Activated T-helper 17 cell treated with anti-CD3 and anti-CD28 coated beads, Interleukin-2, amount 50 U/mL, for 72 hours (primary cell): ENCODE measurements around the gene SPTBN1. TPM values are rescaled to one million over a fixed set of nuclear protein-coding genes. Genes with fewer than 3 reads are reported as not detected.

Experiments
- ATAC-seq: fragments of 150-1000 bp; cut with Tn5 transposase; replicated peaks from 2 replicates; pipeline ENCODE4 v1.10.0; 2021; ENCODE audit warnings: mild to moderate bottlenecking, moderate library complexity
- H3K27ac Mint-ChIP-seq: one replicate; pipeline ENCODE4 v1.8.0; 2022; ENCODE audit warnings: mixed read lengths
- H3K27me3 Mint-ChIP-seq: one replicate; pipeline ENCODE4 v1.8.0; 2022; ENCODE audit warnings: mixed read lengths
- H3K36me3 Mint-ChIP-seq: one replicate; pipeline ENCODE4 v1.8.0; 2022; ENCODE audit warnings: low read depth, mild to moderate bottlenecking, mixed read lengths
- H3K4me1 Mint-ChIP-seq: one replicate; pipeline ENCODE4 v1.8.0; 2022; ENCODE audit warnings: mixed read lengths
- H3K4me3 Mint-ChIP-seq: one replicate; pipeline ENCODE4 v1.8.0; 2022; ENCODE audit warnings: mild to moderate bottlenecking, mixed read lengths
- H3K9me3 Mint-ChIP-seq: one replicate; pipeline ENCODE4 v1.8.0; 2022; ENCODE audit warnings: mixed read lengths
- total RNA-seq, 2 donors: library from RNA; stranded (reverse); gene quantifications; one replicate each; pipeline ENCODE4 v1.2.3, GENCODE V29; 2022

Gene SPTBN1
- total RNA-seq, 2 donors from 2014 or later, result 85.3 to 101 TPM

DNA sequence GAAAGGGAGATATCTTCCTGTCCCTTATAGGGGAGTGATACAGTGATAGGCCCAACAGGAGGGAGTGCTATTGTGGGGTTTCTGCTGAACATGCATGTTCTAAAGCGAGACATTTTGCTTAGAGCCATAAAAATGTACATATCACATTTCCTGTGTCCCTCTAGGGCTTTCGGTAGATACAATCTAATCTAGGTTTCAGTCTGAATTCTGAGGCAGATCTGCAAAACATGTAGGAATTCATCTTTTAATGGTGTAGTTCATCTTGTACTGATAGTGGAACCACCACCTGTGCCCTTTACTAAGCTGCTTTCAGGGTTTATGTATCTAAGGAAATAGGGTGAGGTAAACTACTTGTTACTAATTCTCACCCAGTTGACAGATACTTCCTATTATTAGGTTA is 73.8 kb downstream of the SPTBN1 start:
- H3K4me3 Mint-ChIP-seq, result no peak overlapping the region
- no peaks in the 10 kb centered on the region for H3K36me3 Mint-ChIP-seq
- peak; percentile 44 for ATAC-seq
- H3K9me3 Mint-ChIP-seq, result no peaks in the 10 kb centered on the region
- no peaks in the 10 kb centered on the region for H3K27me3 Mint-ChIP-seq
- no peak overlapping the region for H3K27ac Mint-ChIP-seq
- H3K4me1 Mint-ChIP-seq, result peaks cover 3% of the 10 kb centered on the region

DNA sequence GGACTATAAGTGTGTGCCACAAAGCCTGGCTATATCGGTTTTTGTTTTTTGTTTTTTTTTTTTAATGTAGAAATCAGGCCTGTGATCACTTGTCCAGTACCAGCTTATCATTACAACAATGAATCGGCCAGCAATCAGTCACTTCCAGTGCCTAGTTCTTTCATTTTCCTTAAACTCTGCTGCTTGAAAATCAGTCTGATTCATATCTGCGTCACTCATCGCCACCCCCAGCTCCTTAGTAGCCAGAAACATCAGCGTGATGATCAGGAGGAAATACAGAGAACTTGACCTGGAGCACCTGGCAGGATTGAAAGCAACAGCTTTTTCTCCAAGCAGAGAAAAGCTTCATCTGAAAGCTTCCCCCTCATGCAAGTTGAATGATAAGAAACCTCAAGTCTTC is 75.4 kb downstream of the SPTBN1 start:
- ATAC-seq, result no peak
- H3K27ac Mint-ChIP-seq, result no peak overlapping the region
- no peaks in the 10 kb centered on the region for H3K27me3 Mint-ChIP-seq
- H3K9me3 Mint-ChIP-seq, result no peaks in the 10 kb centered on the region
- no peak overlapping the region for H3K4me3 Mint-ChIP-seq
- H3K4me1 Mint-ChIP-seq, result peaks cover 3% of the 10 kb centered on the region
- no peaks in the 10 kb centered on the region for H3K36me3 Mint-ChIP-seq

DNA sequence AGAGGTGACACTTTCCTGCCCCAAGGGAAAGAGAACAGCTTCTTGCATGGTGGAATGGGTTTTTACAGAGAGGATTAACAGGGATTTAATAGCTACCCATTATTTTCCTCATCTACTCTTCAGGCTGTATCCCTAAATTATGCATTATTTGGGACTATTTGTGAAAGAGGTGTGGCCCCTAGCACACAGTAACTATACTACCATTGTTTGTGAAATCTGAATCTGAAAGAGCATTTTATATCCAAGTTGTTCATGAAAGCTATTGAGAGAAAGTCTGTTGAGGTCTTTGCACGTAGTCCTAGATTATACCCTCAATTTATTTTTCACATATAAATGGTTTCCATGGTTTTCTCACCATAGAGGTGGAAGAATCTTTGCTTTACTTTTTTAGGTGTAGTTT is 78.1 kb downstream of the SPTBN1 start:
- Mint-ChIP-seq H3K4me3 (no peak overlapping the region), H3K27me3 (no peaks in the 10 kb centered on the region), H3K27ac (no peak overlapping the region), H3K9me3 (no peaks in the 10 kb centered on the region), H3K4me1 (peaks cover 3% of the 10 kb centered on the region), H3K36me3 (no peaks in the 10 kb centered on the region)
- ATAC-seq, result no peak

DNA sequence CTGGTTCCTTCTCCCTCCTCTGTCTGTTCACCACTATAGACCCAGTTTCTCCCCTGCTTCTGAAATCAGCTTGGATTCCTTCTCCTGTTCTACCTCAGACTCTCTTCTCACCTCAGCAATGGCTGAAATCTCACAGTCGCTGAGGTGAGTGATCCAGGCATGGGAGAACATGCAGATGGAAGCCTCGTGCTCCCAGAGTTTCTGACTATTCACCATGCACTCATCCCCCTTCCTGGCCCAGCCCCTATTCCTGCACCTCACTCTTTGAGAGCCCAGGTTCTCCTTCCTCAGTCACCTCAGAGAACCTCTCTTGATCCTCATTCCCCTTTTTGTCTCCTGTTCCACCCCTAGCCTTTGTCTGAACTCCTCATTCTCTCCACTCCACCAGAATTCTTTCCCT is 78.5 kb downstream of the SPTBN1 start:
- no peak for ATAC-seq
- Mint-ChIP-seq H3K4me1 (peaks cover 3% of the 10 kb centered on the region), H3K9me3 (no peaks in the 10 kb centered on the region), H3K36me3 (no peaks in the 10 kb centered on the region), H3K27me3 (no peaks in the 10 kb centered on the region), H3K4me3 (no peak overlapping the region), H3K27ac (no peak overlapping the region)

GRCh38 chr2:54535599-54536195 is 79.6 kb downstream of the SPTBN1 start:
- H3K9me3 Mint-ChIP-seq, result no peaks in the 10 kb centered on the region
- peaks cover 3% of the 10 kb centered on the region for H3K4me1 Mint-ChIP-seq
- H3K27me3 Mint-ChIP-seq, result no peaks in the 10 kb centered on the region
- H3K36me3 Mint-ChIP-seq, result no peaks in the 10 kb centered on the region
- H3K27ac Mint-ChIP-seq, result no peak overlapping the region
- H3K4me3 Mint-ChIP-seq, result no peak overlapping the region
- ATAC-seq, result no peak

GRCh38 chr2:54536720-54537119 is 80.6 kb downstream of the SPTBN1 start:
- no peak overlapping the region for H3K27ac Mint-ChIP-seq
- H3K9me3 Mint-ChIP-seq, result no peaks in the 10 kb centered on the region
- peaks cover 3% of the 10 kb centered on the region for H3K27me3 Mint-ChIP-seq
- no peak for ATAC-seq
- H3K4me3 Mint-ChIP-seq, result no peak overlapping the region
- peaks cover 3% of the 10 kb centered on the region for H3K4me1 Mint-ChIP-seq
- H3K36me3 Mint-ChIP-seq, result no peaks in the 10 kb centered on the region

- no peak overlapping the region for H3K27ac Mint-ChIP-seq
- H3K4me3 Mint-ChIP-seq, result no peak overlapping the region
- no peaks in the 10 kb centered on the region for H3K9me3 Mint-ChIP-seq
- H3K27me3 Mint-ChIP-seq, result peaks cover 3% of the 10 kb centered on the region
- peaks cover 3% of the 10 kb centered on the region for H3K4me1 Mint-ChIP-seq
- no peak for ATAC-seq
- H3K36me3 Mint-ChIP-seq, result no peaks in the 10 kb centered on the region
These were observed 82.4 kb downstream of the SPTBN1 start for GRCh38 chr2:54538537-54538936.

DNA sequence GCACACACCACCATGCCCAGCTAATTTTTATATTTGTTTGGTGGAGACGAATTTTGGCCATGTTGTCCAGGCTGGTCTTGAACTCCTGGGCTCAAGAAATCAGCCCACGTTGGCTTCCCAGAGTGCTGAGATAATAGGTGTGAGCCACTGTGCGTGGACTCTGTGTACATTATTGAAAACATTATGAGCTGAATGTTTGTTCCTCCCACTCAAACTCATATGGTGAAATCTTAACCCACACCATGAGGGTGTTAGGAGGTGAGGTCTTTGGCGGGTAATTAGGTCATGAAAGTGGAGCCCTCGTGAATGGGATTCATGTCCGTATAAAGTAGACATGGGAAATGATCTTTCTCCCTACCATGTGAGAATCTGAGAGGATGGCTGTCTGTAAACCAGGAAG is 83.6 kb downstream of the SPTBN1 start:
- H3K27ac Mint-ChIP-seq, result no peak overlapping the region
- no peaks in the 10 kb centered on the region for H3K9me3 Mint-ChIP-seq
- H3K4me3 Mint-ChIP-seq, result no peak overlapping the region
- H3K27me3 Mint-ChIP-seq, result peaks cover 3% of the 10 kb centered on the region
- H3K4me1 Mint-ChIP-seq, result peaks cover 1% of the 10 kb centered on the region
- H3K36me3 Mint-ChIP-seq, result no peaks in the 10 kb centered on the region
- ATAC-seq, result no peak

GRCh38 chr2:54540194-54540593 is 84.1 kb downstream of the SPTBN1 start:
- no peak overlapping the region for H3K27ac Mint-ChIP-seq
- no peak for ATAC-seq
- no peaks in the 10 kb centered on the region for H3K4me1 Mint-ChIP-seq
- peaks cover 3% of the 10 kb centered on the region for H3K27me3 Mint-ChIP-seq
- no peak overlapping the region for H3K4me3 Mint-ChIP-seq
- no peaks in the 10 kb centered on the region for H3K36me3 Mint-ChIP-seq
- H3K9me3 Mint-ChIP-seq, result no peaks in the 10 kb centered on the region

- Mint-ChIP-seq H3K27ac (no peak overlapping the region), H3K4me3 (no peak overlapping the region)
- no peak for ATAC-seq
These were observed 85.9 kb downstream of the SPTBN1 start for GRCh38 chr2:54541995-54542394.

GRCh38 chr2:54543733-54544396 is 87.7 kb downstream of the SPTBN1 start:
- H3K4me3 Mint-ChIP-seq, result no peak overlapping the region
- H3K27me3 Mint-ChIP-seq, result peaks cover 3% of the 10 kb centered on the region
- H3K27ac Mint-ChIP-seq, result no peak overlapping the region
- no peaks in the 10 kb centered on the region for H3K4me1 Mint-ChIP-seq
- H3K9me3 Mint-ChIP-seq, result no peaks in the 10 kb centered on the region
- no peaks in the 10 kb centered on the region for H3K36me3 Mint-ChIP-seq
- ATAC-seq, result no peak

More at GRCh38 chr2:54541995-54542394, 85.9 kb downstream of the SPTBN1 start:
- H3K9me3 Mint-ChIP-seq, result no peaks in the 10 kb centered on the region
- no peaks in the 10 kb centered on the region for H3K4me1 Mint-ChIP-seq
- no peaks in the 10 kb centered on the region for H3K36me3 Mint-ChIP-seq
- peaks cover 3% of the 10 kb centered on the region for H3K27me3 Mint-ChIP-seq

- ATAC-seq, result peak; percentile 32
These were observed 89.7 kb downstream of the SPTBN1 start for GRCh38 chr2:54545702-54546450.

GRCh38 chr2:54546518-54546917 is 90.4 kb downstream of the SPTBN1 start:
- peaks cover 5% of the 10 kb centered on the region for H3K4me1 Mint-ChIP-seq
- H3K27ac Mint-ChIP-seq, result no peak overlapping the region
- no peaks in the 10 kb centered on the region for H3K9me3 Mint-ChIP-seq
- ATAC-seq, result no peak
- H3K36me3 Mint-ChIP-seq, result no peaks in the 10 kb centered on the region
- no peaks in the 10 kb centered on the region for H3K27me3 Mint-ChIP-seq
- no peak overlapping the region for H3K4me3 Mint-ChIP-seq

More at GRCh38 chr2:54545702-54546450, 89.7 kb downstream of the SPTBN1 start:
- Mint-ChIP-seq H3K9me3 (no peaks in the 10 kb centered on the region), H3K27ac (no peak overlapping the region), H3K4me1 (peaks cover 5% of the 10 kb centered on the region), H3K4me3 (no peak overlapping the region), H3K27me3 (peaks cover 3% of the 10 kb centered on the region), H3K36me3 (no peaks in the 10 kb centered on the region)

GRCh38 chr2:54546923-54547720 is 91.0 kb downstream of the SPTBN1 start:
- Mint-ChIP-seq H3K4me1 (peaks cover 5% of the 10 kb centered on the region), H3K27ac (no peak overlapping the region), H3K9me3 (no peaks in the 10 kb centered on the region), H3K4me3 (no peak overlapping the region), H3K36me3 (no peaks in the 10 kb centered on the region), H3K27me3 (no peaks in the 10 kb centered on the region)
- ATAC-seq, result no peak
